Measurements from ENCODE around the gene SPOCK3.
"Not testable (repeated sequence)": the region's sequence is repeated elsewhere in the genome, so short reads cannot be mapped to it uniquely, and the experiment has no call there.

SPOCK3 gene

DNA sequence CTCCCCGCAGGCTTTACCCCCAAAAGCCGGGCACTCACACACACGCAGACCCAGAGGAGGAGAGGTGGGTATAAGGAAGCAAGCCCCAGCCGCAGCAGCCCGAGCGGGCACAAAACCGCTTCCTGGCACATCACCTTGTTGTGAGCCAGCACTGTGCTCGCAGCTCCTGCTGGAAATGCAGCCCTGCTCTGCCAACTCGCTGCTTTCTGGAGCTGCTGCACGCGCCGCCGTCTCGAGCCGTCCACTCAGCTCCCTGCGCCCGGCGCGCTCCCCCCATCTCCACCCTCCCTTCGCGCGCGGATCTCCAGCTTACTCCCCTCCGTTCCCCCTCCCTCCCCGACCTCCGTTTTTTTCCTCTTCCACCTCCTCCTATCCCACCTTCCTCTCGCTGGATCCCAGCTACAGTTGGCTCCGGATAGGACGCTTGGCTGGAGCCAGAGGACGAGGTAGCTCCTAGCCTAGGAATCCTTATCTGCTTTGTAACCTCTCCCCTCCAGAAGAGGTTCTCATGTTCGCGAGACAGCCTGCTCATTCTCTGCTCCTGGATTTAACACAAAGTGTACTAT, at the start of gene SPOCK3:
TSS of gene SPOCK3 (minus strand) at position 179 of the 566 bp plus-strand sequence.
- no peak for DNase-seq (ENCODE audit: low spot score)

DNA sequence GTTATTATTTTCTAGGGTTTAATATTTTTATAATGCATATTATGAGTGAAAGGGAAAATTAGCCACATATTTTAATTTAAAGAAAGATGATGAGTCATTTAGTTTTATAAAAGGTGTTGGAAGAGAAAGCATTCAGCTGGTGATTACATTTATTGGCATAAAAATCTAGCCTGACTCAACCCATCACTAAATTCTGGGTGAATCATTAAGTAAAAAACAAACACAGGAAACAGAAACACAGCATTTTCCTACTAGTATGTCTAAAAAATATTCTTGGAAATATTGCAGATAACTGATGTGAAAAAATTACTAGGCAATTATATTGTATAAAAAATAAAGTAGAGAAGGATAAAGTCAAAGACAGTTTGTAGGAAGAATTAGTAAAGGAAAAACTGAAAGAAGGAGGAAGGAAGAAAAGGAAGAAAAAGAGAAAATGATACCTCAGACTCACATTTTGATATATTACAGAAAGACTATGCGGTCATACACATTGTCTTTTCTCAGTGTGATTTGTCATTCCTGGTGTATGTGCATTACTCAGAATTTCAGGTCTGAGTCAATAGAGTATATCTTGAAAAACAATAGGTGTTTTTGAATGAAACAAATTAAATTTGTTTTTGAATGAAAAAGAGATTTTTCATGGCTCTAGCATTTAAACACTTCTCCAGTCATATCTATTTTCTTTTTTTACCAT, 48.0 kb upstream of the SPOCK3 start:
- no peak for DNase-seq (ENCODE audit: low spot score)

DNA sequence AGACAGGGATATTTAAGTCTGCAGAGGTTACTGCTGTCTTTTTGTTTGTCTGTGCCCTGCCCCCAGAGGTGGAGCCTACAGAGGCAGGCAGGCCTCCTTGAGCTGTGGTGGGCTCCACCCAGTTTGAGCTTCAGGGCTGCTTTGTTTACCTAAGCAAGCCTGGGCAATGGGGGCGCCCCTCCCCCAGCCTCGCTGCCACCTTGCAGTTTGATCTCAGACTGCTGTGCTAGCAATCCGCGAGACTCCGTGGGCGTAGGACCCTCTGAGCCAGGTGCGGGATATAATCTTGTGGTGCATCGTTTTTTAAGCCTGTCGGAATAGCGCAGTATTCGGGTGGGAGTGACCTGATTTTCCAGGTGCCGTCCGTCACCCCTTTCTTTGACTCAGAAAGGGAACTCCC, 47.3 kb upstream of the SPOCK3 start:
- not testable (repeated sequence) for DNase-seq (ENCODE audit: low spot score)

DNA sequence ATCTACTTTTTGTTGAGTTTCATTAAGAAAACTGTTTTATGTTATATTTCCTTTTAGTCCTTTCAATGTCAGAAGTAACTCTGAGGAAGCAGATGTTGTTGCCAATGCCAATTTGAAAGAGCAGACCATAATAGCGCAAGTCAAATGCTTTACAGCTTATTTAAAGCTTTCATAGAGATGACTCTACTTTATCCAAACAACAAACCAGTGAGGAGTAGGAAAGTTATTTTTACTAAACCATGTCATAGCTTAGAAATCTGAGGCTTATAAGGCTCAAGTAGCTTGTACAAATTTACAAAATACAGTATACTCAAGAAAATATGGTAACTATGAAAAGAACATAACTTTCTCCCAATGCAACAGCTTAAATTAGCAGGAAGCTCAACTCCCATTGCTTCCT, 40.1 kb upstream of the SPOCK3 start:
- DNase-seq (ENCODE audit: low spot score): no peak

DNA sequence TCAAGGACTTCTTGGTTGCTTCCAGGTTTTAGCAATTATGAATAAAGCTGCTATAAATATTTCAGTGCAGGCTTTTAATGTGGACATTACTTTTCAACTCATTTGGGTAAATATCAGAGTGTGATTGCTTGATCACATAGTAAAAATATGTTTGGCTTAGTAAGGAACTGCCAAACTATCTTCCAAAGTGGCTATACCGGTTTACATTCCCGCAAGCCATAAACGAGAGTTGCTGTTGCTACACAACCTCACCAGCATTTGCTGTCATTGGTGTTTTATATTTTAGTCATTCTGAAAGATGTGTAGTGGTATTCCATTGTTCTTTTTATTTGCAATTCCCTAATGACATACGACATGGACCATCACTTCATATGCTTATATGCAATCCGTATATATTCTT, 30.9 kb upstream of the SPOCK3 start:
- no peak for DNase-seq (ENCODE audit: low spot score)

DNA sequence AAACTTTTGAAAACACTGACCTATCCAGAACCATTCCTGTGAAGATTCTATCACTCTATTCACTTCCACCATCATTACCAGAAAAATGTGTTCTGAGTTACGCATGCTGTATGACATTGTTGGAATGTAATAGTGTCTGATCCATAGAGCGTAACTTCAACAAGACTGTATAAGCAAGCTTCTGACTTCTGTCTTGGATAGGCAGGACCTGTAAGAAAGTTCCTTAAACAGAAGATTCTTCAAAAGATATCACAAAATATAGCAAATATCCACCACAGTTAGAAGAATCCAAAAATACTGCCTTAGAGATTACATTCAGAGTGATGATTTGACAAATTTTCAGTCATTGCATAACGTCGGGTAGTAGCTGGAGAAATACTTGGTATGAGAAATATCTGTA, 14.0 kb upstream of the SPOCK3 start:
- DNase-seq (ENCODE audit: low spot score): no peak

DNA sequence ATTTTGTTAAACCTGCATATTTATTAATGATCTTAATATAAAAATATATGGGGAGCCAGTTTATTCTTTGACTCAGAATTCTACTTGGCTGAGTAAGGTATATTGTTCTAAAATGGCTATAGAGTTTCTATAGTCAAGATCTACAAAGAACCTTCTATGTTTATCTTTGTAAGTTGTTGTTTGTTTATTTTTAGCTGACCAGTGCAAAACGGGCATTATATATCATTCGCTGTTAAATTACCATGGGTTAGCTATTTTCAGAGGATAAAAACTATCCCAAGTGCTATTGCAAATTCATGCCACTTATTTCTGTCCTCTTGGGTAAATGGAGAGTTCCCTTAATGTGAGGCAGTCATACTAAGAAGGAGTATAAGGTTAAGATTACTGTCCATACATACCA, 5.3 kb upstream of the SPOCK3 start:
- DNase-seq (ENCODE audit: low spot score): no peak

DNA sequence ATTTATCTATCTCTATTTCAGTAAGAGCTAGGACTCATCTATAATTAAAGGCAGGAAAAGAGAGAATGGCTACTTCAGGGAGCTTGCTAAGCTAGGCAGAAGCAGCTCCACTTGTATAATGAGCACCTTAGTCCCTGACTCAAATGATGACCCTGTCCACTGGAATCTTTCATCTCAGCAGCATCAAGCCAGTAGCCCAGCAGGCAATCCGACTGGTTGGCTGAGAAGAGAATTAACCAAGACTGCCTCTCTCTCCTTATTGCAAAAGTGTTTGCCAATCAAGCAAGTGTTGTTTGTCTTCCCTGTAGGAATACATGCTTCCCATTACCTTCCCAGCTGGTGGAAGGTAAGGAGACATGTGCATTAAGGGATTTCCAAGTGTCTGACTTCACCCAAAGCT, 3.9 kb upstream of the SPOCK3 start:
- no peak for DNase-seq (ENCODE audit: low spot score)

DNA sequence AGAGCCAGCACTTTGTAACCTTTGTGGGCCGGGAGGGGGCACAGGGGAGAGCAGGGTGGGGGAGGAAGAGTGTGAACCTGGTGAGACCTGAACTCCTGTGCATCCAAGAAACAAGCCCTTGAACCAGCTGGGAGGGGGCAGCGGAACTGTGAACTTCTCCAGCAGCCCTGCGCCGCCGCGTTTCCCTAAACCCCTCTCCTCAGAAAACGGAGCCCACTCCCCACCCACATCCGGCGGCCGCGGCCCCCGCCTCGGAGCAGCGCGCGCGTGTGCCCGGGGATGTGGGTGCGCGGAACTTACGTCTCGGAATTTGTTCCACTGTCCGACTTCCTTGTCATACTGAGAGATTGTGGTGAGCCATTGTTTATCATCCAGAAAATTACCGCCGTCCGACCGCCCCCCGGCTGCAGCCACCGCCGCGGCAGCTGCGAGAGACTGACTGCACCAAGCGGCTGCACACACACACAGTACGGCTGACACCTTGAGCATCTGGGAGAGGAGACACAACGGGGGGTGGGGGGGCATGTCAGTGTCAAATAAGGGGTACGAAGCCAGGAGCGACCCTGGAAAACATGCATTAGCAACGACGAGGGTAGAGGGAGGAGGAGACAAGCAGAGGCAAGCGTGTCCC, 494 bp downstream of the SPOCK3 start:
- DNase-seq (ENCODE audit: low spot score): no peak

DNA sequence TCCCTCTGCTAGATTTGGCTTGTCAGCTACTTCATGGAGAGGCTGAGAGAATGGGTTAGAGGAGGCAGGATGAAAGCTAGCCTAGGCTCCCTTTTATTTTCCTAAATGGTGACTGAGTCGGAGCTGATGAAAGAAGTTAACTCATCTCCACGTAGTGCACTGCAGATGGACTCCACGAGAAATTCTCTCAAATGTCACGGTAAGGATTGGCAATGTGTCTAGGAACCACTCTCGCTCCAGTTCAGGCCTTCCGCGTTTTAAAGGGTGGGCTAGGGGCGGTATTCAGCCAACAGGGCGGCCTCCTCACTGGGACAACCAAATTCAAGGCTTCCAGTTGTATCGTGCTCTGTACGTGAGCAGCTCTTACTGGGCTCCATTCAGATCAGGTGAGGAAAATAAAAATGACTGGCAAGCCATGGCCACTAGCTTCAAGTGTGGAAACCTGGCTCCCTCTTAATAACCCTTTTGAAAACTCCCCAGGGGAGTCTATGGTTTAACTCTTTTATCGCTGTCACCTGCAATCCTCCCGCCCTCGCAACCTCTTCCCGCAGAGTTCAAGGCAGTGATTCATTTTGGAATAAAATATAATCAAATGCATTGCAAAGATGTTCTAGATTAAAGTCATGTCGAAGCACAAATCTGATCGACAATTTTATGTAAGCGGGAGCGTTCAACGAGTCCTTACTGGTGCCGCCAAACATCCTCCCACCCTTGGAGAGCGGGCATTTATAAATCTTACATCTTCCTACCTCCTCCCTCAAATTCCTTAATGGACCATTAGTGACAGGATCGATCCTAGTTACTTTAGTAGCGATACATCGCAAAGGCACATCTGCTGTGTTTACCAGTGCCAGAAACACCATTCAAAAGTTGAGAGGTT, 1.2 kb downstream of the SPOCK3 start:
- no peak for DNase-seq (ENCODE audit: low spot score)

DNA sequence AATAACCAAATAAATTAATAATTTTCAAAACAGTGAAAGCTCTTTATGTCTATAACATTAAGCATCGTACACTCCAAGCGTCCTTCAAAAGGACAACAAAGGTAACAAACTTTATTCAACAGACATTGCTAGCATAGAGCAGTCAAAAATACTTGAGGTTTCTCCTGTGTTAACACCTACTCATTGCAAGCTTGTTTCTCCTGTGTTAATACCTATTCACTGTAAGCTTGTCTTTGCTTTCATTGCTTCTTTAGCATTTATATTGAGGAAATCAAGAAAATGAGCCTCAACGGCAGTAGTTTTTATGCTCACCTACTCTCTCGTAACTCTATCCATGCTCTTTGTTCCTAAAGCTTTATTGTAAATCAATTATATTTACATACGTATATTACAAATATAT, 3.5 kb downstream of the SPOCK3 start:
- DNase-seq (ENCODE audit: low spot score): no peak

DNA sequence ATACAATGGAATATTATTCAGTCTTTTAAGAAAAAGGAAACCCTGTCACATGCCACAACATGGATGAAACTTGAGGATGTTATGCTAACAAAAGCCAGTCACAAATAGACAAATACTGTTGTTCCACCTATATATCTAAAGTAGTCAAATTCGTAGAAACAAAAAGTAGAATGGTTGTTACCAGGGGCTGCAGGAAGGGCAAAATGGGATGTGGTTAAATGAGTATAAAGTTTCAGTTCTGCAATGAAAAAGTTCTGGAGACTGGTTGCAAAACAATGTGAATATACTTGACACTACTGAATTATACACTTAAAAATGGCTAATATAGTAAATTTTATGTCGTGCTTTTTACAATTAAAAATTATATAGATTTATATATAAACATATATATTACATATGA, 12.2 kb downstream of the SPOCK3 start:
- DNase-seq (ENCODE audit: low spot score): peak; percentile 13

DNA sequence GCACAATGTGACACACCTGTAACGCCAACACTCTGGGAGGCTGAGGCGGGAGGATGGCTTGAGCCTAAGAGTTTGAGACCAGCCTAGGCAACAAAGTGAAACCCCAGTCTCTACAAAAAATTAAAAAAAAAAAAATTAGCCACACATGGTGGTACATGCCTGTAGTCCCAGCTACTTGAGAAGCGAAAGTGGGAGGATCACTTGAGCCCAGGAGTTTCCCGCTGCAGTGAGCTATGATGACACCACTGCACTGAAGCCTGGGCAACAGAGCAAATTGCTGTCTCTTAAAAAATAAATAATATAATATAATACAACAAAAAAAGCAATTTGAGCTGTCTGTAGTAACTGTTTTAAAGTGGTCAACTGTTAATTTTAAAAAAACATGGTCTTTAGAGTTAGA, 13.2 kb downstream of the SPOCK3 start:
- DNase-seq (ENCODE audit: low spot score): no peak

DNA sequence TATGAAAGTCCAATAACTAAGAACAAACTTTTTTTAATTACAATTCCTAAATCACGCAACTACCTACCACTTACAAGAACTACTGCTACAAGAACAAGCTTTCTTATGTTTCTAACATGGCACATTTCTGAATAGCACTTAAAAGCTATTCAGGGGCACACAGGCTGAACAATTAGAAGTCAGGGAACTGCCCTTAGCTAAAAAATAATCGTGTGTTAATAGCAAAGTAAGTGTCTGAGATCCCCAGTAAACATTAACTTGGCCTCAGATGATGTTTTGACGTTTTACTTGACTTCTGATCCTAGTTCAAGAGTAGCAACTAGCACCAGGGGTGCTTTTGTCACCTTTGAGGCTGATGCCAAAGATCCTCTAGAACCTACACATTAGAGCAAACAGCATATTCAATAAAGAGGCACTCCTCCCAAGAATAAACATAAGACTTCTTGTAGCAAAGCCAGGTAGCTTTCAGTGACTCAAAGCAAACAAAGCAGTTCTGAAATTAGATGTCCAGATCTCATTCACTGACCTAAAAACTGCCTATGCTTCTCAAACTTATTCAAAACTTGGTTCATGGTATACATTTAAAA, 16.2 kb downstream of the SPOCK3 start:
- no peak for DNase-seq (ENCODE audit: low spot score)

DNA sequence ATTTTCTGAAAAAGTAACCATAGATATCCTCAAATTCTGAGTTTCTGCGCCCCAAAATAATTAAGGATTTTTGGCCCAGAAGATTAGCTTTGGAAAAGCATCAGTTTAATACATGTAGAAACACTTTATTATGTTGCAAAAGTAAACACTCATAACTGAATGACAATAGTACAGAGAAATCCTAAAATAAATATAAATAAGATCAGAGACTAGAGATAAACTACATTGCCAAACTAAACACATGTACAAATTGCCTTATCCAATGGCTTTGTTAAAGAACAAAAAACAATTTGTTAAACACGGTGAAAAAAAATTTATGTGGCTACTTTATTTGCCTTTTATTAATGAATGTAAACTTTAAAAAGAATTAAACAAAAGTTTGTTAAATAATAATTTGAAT, 17.5 kb downstream of the SPOCK3 start:
- DNase-seq (ENCODE audit: low spot score): no peak

DNA sequence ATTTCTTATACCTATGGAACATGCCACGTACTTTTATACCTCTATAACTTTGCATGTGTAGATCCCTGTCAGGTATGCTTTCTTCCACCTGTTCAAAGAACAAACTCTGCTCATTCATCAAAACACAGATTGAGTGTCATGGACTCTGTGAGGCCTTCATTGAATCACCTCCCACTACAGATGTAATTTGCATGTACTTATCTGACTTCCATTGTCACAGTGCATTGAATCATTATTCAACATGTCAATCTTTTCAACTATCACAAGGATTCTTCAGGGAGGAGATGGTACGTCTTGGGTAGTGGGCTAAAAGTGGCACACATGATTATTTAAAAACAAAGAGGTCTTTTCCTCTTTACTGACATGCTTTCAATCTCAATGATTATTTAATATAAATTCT, 24.1 kb downstream of the SPOCK3 start:
- no peak for DNase-seq (ENCODE audit: low spot score)

DNA sequence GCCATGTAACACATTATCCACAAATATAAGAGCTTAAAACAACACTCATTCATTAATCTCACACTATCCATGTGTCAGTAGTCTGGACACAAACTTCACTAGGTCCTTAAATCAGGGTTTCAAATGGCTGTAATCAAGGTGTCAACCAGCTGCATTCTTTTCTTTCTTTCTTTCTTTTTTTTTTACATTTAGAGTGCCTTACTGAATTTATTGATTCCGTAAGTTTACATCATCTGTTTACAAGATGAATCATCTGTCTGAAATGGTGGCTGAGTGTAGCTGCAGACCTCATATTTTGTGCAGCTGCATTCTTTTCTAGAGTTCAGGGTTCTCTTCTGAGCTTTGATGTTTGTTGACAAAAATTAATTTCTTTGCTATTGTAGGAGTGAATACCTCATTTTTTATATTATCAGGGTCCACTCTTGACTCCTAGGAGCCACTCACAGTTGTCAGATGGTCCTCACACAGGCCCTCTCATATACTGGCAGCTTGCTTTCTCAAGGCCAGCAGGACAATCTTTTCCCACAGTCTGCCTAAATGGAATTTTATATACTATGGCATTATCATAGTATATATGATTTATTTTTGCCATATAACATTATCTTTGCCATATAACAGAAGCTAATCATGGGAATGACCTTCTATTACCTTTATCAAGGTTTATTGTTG, 37.8 kb downstream of the SPOCK3 start:
- no peak for DNase-seq (ENCODE audit: low spot score)

DNA sequence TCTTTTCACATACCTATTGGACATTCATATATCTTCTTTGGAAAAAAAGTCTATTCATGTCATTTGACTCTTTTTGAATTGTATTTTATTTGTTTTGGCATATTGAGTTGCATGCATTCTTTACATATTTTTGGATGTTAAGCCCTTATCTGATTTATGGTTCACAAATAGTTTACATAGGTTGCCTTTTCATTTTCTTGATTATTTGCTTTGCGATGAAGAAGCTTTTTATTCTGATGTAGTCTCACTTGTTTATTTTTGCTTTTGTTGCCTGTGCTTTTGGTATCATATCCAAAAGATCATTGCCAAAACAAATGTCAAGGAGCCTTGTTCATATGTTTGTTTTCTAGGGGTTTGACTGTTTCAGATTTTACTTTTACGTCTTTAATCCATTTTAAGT, 43.9 kb downstream of the SPOCK3 start:
- DNase-seq (ENCODE audit: low spot score): no peak

DNA sequence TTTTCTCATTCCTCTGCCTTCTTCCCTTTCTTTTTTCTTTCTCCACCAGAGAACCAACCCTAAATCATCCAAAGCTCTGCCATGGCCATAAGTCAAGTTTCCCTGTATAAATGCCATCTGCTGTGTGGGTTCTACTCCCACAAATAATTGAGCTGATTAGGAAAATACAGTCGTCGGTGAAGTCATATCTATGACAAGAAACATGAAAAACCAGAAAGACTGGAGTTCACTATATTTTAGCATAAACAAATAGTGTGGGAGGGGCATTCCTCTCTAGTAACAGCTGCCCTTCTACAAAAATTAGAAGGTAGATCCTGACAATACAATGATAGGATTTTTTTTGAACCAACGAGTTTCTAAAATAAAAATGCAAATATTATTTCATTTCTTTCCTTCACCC, 48.8 kb downstream of the SPOCK3 start:
- no peak for DNase-seq (ENCODE audit: low spot score)

DNA sequence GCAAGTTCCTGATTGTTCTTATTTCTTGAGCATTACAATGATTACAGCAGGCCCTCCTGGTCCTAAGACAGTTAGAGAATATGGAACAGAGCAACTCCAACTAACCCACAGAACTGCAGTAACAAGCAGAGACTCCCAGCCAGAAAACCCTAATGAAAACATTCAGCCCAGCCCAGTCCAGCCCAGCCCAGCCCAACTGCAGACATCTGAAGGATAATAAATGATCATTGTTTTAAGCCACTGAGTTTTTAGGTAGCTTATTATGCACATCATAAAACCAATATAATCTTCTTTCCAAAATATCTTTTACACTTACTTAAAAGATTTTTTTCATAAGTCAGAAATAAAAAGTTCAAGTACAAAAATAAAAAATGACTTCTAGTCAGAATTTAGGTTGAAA, 51.3 kb downstream of the SPOCK3 start:
- no peak for DNase-seq (ENCODE audit: low spot score)

DNA sequence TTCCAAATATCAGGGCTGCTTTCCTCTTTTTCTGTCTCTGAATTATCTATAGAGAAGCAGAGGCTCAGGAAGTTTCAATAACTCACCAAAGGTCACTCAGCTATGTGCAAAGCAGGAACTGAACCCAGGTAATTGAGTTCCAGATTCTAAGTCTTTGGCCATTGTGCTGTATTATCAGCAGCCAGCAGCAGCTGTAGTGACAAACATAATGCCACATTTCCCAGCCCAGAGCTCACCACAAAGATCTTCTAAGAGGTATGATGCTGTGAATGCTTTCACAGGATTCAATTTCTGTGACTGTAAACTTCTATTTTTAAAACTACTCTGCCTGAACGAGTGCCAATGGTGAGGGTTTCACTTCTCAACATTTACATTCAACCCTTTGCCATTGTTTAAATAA, 56.4 kb downstream of the SPOCK3 start:
- DNase-seq (ENCODE audit: low spot score): no peak
